Measurements from ENCODE around the gene HEMGN.
A peak's percentile ranks its signal among the peaks of the same experiment; 100 is the strongest.
"Not testable (repeated sequence)": the region's sequence is repeated elsewhere in the genome, so short reads cannot be mapped to it uniquely, and the experiment has no call there.

Gene HEMGN

GRCh38 chr9:97963232-97963631 lies 25.3 kb upstream of the HEMGN start:
- no peak for DNase-seq

GRCh38 chr9:97962575-97962974 lies 24.6 kb upstream of the HEMGN start:
- no peak for DNase-seq

GRCh38 chr9:97962136-97962535 lies 24.2 kb upstream of the HEMGN start:
- no peak for DNase-seq

GRCh38 chr9:97961361-97961760 lies 23.4 kb upstream of the HEMGN start:
- DNase-seq = no peak

GRCh38 chr9:97960678-97961328 lies 22.8 kb upstream of the HEMGN start:
- DNase-seq = not testable (repeated sequence)

GRCh38 chr9:97959585-97959984 lies 21.6 kb upstream of the HEMGN start:
- DNase-seq = no peak

- DNase-seq = no peak
Measured at GRCh38 chr9:97958812-97959511, 21.0 kb upstream of the HEMGN start.

- no peak for DNase-seq
Measured at GRCh38 chr9:97956331-97956730, 18.4 kb upstream of the HEMGN start.

- DNase-seq = peak; percentile 80
Measured at GRCh38 chr9:97954550-97954989, 16.6 kb upstream of the HEMGN start.

- DNase-seq = not testable (repeated sequence)
Measured at GRCh38 chr9:97950873-97951272, 12.9 kb upstream of the HEMGN start.

- DNase-seq = not testable (repeated sequence)
Measured at GRCh38 chr9:97947094-97947493, 9.1 kb upstream of the HEMGN start.

- DNase-seq = not testable (repeated sequence)
Measured at GRCh38 chr9:97945470-97945869, 7.5 kb upstream of the HEMGN start.

- DNase-seq = no peak
Measured at GRCh38 chr9:97944612-97945011, 6.6 kb upstream of the HEMGN start.

GRCh38 chr9:97943308-97943855 lies 5.4 kb upstream of the HEMGN start:
- DNase-seq = no peak

- DNase-seq = no peak
Measured at GRCh38 chr9:97941323-97941722, 3.4 kb upstream of the HEMGN start.

- no peak for DNase-seq
Measured at GRCh38 chr9:97940741-97941140, 2.8 kb upstream of the HEMGN start.

GRCh38 chr9:97940233-97940632 lies 2.3 kb upstream of the HEMGN start:
- DNase-seq = no peak

- DNase-seq = no peak
Measured at GRCh38 chr9:97936998-97937397, 974 bp downstream of the HEMGN start.

GRCh38 chr9:97935276-97935675 lies 2.7 kb downstream of the HEMGN start:
- DNase-seq = no peak

GRCh38 chr9:97934321-97935115 lies 3.5 kb downstream of the HEMGN start:
- DNase-seq = peak; percentile 76

- no peak for DNase-seq
Measured at GRCh38 chr9:97933297-97933998, 4.5 kb downstream of the HEMGN start.

GRCh38 chr9:97930972-97931371 lies 7.0 kb downstream of the HEMGN start:
- DNase-seq = no peak
